GM21390 (cell line): ENCODE data around the gene KRT75.

Experiments
- ATAC-seq: cut with Tn5 transposase; IDR thresholded peaks from one replicate; pipeline ENCODE4 v1.9.1; 2021; ENCODE audit not compliant: unreplicated experiment

The KRT75 gene

GRCh38 chr12:52395761-52396434, 38.3 kb downstream of the KRT75 start:
- no peak for ATAC-seq

DNA sequence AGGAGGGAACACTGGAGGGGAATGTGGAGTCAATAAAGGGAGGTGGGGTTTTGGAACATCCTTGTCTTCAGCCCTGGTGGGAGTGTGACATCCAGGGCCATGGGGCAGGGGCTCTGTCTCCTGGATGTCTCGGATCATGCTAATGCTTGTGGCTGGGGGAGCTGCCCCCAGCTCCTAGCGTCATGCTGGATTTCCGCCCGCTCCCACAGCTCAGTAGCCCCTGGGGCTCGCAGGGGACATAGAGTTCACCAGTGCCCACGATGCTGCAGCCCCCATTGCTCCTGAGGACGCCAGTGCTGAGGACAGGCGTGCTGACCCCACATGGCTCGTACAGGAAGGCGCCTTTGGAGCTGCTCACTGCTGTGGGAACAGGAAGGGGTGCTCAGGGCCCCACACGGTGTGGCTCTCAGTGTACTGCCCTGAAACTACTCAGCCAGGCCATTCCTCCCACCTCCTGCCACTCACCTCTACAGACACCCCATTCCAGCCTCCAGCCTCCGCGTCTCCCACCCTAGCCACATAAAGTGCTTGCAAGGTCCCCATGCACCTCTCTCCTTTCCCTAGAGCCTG, 39.2 kb downstream of the KRT75 start:
- no peak for ATAC-seq

GRCh38 chr12:52392465-52393007, 41.6 kb downstream of the KRT75 start:
- no peak for ATAC-seq

GRCh38 chr12:52391618-52392002, 42.6 kb downstream of the KRT75 start:
- ATAC-seq = no peak

- ATAC-seq = no peak
Observed at GRCh38 chr12:52390739-52391617, 43.2 kb downstream of the KRT75 start.

DNA sequence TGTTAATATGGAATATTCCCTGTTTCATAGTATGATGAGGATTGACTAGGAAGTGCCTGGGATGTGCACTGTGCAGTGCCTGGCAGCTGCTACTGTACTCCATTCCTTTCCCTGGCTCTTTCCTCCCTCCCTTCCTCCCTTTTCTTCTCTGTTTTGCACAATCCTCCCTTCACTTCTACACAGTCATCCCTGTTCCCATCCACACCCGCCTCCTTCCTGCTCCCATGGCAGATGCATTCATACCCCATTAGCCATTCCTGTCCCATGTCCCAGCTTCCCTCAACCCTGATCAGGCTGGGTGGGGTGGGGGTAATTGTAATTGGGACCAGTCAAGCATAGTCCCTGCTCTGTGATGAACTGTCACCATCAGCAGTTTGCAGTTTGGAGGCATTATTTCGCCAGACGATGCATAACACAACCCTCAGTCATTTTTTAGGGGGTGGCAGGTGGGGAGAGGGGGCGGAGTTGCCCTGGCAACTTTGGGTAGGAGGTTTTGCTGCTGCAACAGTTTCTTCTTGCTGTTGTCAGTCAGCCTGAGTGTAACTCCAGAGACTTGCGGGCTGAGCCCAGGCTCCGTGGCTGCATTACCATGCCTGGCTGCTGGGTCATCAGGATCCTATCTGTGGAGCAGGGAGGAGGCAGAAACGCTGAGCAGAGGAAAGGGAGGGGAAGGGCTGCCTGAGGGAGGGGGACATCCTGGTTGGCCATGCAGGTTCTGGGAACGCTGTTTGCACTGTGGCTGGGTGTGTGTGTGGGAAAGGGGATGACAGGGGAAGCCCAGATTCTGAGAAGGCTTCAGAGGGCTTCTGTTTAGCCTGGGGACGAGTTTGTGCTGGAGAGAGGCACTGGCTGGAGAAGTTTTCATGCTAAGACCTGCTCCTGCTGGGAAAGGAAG, 44.6 kb downstream of the KRT75 start:
- no peak for ATAC-seq

- ATAC-seq = no peak
Observed at GRCh38 chr12:52387859-52388258, 46.3 kb downstream of the KRT75 start.

DNA sequence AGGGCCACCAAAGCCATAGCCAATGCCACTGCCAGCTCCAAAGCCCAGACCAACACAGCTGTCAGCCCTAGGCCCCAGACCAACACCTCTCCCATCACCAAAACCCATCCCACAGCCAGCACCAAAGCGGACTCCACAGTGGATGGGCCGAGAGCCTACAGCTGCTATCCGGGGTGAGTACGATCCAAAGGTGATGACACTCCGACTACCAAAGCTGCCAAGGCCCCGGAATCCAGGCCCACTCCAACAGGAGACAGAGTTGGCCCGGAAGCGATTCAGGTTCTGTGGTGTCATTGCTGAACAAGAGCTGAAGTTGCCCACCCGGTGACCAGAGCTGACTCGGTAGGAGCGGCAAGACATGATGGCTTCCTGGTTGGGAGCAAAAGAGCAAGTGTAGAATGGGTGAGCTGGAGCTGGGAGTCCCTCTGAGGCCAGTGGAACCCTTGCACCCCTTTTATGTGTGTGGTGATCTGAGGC, 48.9 kb downstream of the KRT75 start, which contains the start of gene KRT84:
Gene KRT84 (minus strand): TSS at position 427 of the 477 bp plus-strand sequence. CDS start 67 bp downstream, at position 360.
- ATAC-seq = no peak

DNA sequence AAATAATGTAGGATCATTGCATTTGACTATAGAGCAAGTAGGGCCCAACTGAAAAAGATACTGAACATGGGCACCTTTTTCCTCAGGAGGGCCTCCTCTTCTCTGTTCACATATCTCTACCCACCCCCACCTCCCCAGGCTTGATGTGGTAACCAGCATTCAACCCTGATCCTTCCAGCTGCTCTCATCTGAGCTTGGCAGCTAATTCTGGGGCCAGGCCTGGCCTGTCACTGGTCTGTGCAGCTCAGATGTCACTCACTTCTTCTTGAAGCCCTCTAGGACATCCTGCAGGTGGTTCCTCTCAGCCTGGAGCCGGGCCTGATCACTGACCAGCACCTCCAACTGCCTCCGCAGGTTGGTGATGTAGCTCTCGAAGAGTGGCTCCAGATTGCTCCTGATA, 50.8 kb downstream of the KRT75 start:
- no peak for ATAC-seq

DNA sequence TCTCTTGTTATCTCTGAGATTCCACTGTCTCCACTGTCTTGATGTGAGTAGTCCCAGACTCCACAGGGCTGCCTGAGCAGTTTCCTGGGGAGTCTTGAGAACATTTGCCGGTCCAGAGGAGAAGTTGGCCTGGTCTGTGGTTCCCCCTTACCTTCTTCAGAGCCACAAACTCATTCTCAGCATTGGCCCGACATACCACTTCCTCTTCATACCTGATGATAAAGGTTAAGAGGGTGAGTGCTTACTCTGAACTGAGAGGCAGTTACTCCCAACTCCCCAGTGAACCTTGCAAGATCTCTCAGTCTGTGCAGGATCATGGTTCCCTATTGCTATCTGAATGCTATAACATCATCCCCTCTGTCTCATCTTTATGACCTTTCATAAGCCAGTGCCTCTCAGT, 51.3 kb downstream of the KRT75 start:
- ATAC-seq = no peak

DNA sequence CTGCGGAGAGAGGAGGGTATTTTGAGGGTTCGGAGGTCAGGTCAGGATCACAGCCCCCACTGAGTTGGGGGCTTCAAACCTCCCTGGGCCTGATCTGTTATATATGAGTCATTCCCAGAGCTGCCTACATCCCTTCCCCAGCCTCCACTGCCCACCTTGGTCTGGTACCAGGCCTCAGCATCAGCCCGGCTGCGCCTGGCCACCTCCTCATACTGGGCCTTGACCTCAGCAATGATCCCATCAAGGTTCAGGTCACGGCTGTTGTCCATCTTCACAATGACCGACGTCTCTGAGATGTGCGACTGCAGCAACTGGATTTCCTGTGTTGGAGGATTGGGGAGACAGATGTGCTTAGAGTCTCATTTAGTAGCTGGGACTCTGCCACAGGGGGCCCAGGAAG, 53.0 kb downstream of the KRT75 start:
- ATAC-seq = no peak

DNA sequence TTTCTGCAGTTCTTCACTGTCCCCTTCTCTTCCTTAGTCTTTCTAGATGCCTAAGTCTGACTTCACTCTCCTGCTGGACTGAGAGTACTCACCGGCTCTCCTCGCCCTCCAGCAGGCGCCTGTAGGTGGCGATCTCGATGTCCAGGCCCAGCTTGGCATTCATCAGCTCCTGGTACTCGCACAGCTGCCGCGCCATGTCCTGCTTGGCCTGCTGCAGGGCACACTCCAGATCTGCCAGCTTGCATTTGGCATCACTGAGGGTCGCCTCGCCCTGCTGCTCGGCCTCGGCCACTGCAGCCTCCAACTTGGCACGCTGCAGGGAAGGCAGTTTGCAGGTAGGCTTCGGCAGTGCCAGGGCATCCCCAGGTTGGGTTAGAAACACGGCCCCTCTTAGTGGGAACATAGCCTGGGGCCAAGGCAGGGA, 53.9 kb downstream of the KRT75 start:
- ATAC-seq = no peak

DNA sequence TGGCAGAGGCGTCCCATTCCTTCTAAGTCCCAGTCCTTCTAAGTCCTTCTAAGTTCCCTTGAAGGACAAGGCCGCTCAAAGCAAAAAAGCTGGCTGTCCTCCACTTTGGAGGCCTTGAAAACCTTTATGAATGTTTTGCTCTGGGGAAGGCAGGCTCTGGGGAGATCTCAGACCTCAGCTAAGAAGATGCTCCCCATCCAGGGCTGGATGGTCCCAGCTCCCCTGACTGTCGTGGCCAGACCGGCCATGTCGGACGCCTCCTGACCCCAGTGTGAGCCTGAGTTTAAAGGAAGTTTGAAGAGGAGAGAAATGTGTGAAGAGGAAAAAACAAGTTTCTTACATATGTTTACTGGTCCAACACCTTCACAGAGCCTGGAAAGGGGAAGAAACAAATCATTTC, 54.6 kb downstream of the KRT75 start:
- no peak for ATAC-seq

- ATAC-seq = no peak
Observed at GRCh38 chr12:52378091-52378490, 56.1 kb downstream of the KRT75 start.

DNA sequence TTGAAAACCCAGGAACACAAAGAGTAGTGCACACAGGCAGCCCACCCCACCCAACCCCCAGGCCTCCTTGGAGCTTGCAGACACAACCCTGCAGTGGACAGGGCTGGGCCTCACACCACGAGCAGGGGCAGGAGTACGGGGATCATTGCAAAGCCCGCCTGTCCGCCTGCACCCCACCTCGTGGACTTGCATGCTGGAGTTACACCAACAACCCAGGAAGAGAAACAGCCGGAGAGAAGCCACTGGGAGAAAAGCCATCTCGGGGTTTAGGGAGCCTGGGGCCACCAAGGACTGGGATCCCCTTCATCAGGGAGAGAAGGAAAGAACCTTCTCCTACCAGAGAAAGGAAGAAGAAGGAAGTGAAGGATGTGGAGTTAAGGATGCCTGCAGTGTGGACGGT, 56.9 kb downstream of the KRT75 start:
- ATAC-seq = no peak
